SK-N-SH (cell line): Measurements from ENCODE around the gene HDGFL3.

Source experiments
- EP300 ChIP-seq, 2 experiments: IDR thresholded peaks; 2 replicates each; pipeline versions ENCODE4 v1.4.0 to v1.6.1; 2012; ENCODE audit warnings: borderline replicate concordance in 1 of 2, low read depth in 1 of 2, low read length in 1 of 2
- FOXJ3 ChIP-seq: sonication (generic); formaldehyde crosslinking; IDR thresholded peaks from 2 replicates; pipeline ENCODE4 v1.5.1; 2020; ENCODE audit warnings: mild to moderate bottlenecking, missing genetic modification reagents
- GABPA ChIP-seq: IDR thresholded peaks from 2 replicates; pipeline ENCODE4 v1.4.0; 2012; ENCODE audit warnings: low read depth, mild to moderate bottlenecking
- GATA2 ChIP-seq: sonication (generic); formaldehyde crosslinking; IDR thresholded peaks from 2 replicates; pipeline ENCODE4 v1.5.0; 2020; ENCODE audit warnings: mild to moderate bottlenecking, missing genetic modification reagents
- NRF1 ChIP-seq: IDR thresholded peaks from 2 replicates; pipeline ENCODE4 v1.6.1; 2012; ENCODE audit warnings: low read depth, mild to moderate bottlenecking, low read length
- POLR2AphosphoS5 ChIP-seq: IDR thresholded peaks from 2 replicates; pipeline ENCODE4 v1.6.1; 2012; ENCODE audit warnings: low read depth, low read length
- RAD21 ChIP-seq: IDR thresholded peaks from 2 replicates; pipeline ENCODE4 v1.6.1; 2012; ENCODE audit warnings: mild to moderate bottlenecking, low read length
- RFX5 ChIP-seq: IDR thresholded peaks from 2 replicates; pipeline ENCODE4 v1.6.1; 2012; ENCODE audit warnings: mild to moderate bottlenecking, improper control_type of control experiment, low read length
- YY1 ChIP-seq: IDR thresholded peaks from 2 replicates; pipeline ENCODE4 v1.4.0; 2012; ENCODE audit warnings: low read depth, mild to moderate bottlenecking
- TF ChIP-seq, protein P1 (sequence below): fragments of 200-600 bp; sonication (generic); IDR thresholded peaks from 2 replicates; pipeline ENCODE4 v1.6.1; 2017; ENCODE audit warnings: antibody characterized with exemption, mild to moderate bottlenecking, moderate library complexity
- TF ChIP-seq, protein P2 (sequence below): IDR thresholded peaks from 2 replicates; pipeline ENCODE4 v1.4.0; 2012; ENCODE audit warnings: low read depth, borderline replicate concordance

DNA sequence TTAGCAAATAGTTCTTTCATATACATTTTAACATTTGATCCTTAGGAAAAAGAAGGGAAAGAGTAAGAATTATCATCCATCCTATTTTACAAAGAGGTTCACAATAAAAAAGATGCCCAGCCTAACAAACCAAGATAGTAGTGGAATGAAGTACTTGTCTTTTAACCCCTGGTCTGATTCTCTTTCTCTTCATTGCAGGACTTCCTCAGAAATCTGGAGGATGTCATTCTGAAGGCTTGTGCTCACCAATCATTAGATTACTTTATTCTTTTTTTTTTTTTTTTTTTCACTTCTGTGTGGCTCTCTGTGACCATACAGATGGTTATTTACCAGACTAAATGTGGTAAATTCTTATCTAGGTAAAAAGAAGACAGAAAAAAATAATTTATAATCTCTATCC, 7.0 kb downstream of the HDGFL3 start:
- TF ChIP-seq, protein P1, sequence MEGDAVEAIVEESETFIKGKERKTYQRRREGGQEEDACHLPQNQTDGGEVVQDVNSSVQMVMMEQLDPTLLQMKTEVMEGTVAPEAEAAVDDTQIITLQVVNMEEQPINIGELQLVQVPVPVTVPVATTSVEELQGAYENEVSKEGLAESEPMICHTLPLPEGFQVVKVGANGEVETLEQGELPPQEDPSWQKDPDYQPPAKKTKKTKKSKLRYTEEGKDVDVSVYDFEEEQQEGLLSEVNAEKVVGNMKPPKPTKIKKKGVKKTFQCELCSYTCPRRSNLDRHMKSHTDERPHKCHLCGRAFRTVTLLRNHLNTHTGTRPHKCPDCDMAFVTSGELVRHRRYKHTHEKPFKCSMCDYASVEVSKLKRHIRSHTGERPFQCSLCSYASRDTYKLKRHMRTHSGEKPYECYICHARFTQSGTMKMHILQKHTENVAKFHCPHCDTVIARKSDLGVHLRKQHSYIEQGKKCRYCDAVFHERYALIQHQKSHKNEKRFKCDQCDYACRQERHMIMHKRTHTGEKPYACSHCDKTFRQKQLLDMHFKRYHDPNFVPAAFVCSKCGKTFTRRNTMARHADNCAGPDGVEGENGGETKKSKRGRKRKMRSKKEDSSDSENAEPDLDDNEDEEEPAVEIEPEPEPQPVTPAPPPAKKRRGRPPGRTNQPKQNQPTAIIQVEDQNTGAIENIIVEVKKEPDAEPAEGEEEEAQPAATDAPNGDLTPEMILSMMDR, result no peak
- TF ChIP-seq EP300 (IDR thresholded peaks at IDR 0.05; ENCODE audit: borderline replicate concordance in 1 of 2, low read depth in 1 of 2, low read length in 1 of 2) (no peak), NRF1 (no peak), FOXJ3 (CRISPR knock-in tag) (no peak), GABPA (no peak), RAD21 (no peak), GATA2 (CRISPR knock-in tag) (no peak), RFX5 (no peak), YY1 (no peak), POLR2AphosphoS5 (no peak)
- TF ChIP-seq, protein P2, sequence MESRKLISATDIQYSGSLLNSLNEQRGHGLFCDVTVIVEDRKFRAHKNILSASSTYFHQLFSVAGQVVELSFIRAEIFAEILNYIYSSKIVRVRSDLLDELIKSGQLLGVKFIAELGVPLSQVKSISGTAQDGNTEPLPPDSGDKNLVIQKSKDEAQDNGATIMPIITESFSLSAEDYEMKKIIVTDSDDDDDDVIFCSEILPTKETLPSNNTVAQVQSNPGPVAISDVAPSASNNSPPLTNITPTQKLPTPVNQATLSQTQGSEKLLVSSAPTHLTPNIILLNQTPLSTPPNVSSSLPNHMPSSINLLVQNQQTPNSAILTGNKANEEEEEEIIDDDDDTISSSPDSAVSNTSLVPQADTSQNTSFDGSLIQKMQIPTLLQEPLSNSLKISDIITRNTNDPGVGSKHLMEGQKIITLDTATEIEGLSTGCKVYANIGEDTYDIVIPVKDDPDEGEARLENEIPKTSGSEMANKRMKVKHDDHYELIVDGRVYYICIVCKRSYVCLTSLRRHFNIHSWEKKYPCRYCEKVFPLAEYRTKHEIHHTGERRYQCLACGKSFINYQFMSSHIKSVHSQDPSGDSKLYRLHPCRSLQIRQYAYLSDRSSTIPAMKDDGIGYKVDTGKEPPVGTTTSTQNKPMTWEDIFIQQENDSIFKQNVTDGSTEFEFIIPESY, result no peak
